H1 (cell line): Measurements from ENCODE around the gene GAK. TPM values are rescaled to one million over a fixed set of nuclear protein-coding genes. Genes with fewer than 3 reads are reported as not detected.

Experiments used
- CHD7 ChIP-seq: fragments of 300-600 bp; sonication (generic); IDR thresholded peaks from 2 replicates; pipeline ENCODE4 v1.7.1; 2012; ENCODE audit warnings: low read length, moderate library complexity, mild to moderate bottlenecking, inconsistent platforms; ENCODE audit not compliant: insufficient replicate concordance
- polyA plus RNA-seq, 7 experiments: library from polyadenylated mRNA; depleted of rRNA in 3 of 7; stranded (reverse) in 5 of 7; unstranded in 2 of 7; fragments of >200 nt in 5 of 7; fragments of 200-250 nt in 2 of 7; gene quantifications; 1 replicate in 5 of 7; 2 replicates in 1 of 7; 4 replicates in 1 of 7; pipeline versions ENCODE4 v1.2.1 to v1.2.3, GENCODE V29; 2011 to 2013; ENCODE audit warnings: missing spikeins in 2 of 7, mixed read lengths in 2 of 7
- total RNA-seq: library from RNA; stranded (reverse); fragmentation: NEBNext Ultra II Directional; extraction: Animal tissue kit (Norgen Biotek cat#: 25700); gene quantifications from 2 replicates; pipeline ENCODE4 v1.2.1, GENCODE V29; 2021

The GAK gene
- total and polyA plus RNA-seq, 2 of the 8 experiments (the other 6 are each of a cell fraction or from before 2014, with no cell fraction given): 31.5 to 70.8 TPM

- TF ChIP-seq CHD7: no peak
Measured at GRCh38 chr4:835148-836002, 96.7 kb downstream of the GAK start (continued).
